Measurements from ENCODE around the gene SLC22A31.

SLC22A31 gene

GRCh38 chr16:89175280-89176146 lies 24.8 kb downstream of the SLC22A31 start:
- Histone ChIP-seq H3K9me3 (no peaks in the 10 kb centered on the region), H3K4me3 (no peak overlapping the region), H3K27ac (no peak overlapping the region), H3K27me3 (peaks cover 0 to 97% of the 10 kb centered on the region in 2 donors), H3K4me1 (peaks cover 0 to 18% (median 14%) of the 10 kb centered on the region in 4 donors), H3K36me3 (no peaks in the 10 kb centered on the region)
- TF ChIP-seq CTCF (IDR thresholded peaks at IDR 0.05): no peak
- no peak for DNase-seq
- intact Hi-C loops (cut with DNase I; ENCODE audit: low total_unique reads): no loop called here

DNA sequence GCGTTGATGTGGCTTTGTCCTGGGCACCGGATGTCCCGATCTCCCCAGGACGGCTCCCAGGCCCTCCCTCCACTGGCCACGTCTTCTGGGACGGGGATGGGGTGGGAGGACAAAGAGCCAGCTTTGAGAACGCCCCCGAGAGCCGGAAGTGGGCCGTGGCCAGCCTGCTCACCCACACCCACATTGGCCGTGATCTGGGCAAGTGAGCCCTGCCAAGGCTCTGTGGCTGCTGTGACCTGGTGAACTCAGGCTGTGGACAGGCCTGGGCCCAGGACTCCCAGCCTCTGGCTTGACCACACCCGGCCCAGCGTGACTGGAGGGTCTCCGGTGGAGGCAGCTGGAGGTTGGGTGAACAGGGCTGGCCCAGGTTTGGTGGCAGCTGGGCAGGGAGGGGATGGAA lies 25.5 kb downstream of the SLC22A31 start:
- Histone ChIP-seq H3K27me3 (peaks cover 0 to 97% of the 10 kb centered on the region in 2 donors), H3K27ac (no peak overlapping the region), H3K4me3 (no peak overlapping the region), H3K4me1 (peaks cover 0 to 24% (median 16%) of the 10 kb centered on the region in 4 donors), H3K36me3 (no peaks in the 10 kb centered on the region), H3K9me3 (no peaks in the 10 kb centered on the region)
- no peak for TF ChIP-seq CTCF (IDR thresholded peaks at IDR 0.05)
- intact Hi-C loops (cut with DNase I; ENCODE audit: low total_unique reads): no loop called here
- no peak for DNase-seq

- no peak for TF ChIP-seq CTCF (IDR thresholded peaks at IDR 0.05)
- Histone ChIP-seq H3K36me3 (no peaks in the 10 kb centered on the region), H3K27ac (no peak overlapping the region), H3K27me3 (peaks cover 0 to 97% of the 10 kb centered on the region in 2 donors), H3K9me3 (no peaks in the 10 kb centered on the region), H3K4me3 (no peak overlapping the region), H3K4me1 (peaks cover 0 to 24% (median 16%) of the 10 kb centered on the region in 4 donors)
- intact Hi-C loops (cut with DNase I; ENCODE audit: low total_unique reads): no loop called here
- DNase-seq: no peak
Observed at GRCh38 chr16:89174055-89174827, 26.1 kb downstream of the SLC22A31 start.

DNA sequence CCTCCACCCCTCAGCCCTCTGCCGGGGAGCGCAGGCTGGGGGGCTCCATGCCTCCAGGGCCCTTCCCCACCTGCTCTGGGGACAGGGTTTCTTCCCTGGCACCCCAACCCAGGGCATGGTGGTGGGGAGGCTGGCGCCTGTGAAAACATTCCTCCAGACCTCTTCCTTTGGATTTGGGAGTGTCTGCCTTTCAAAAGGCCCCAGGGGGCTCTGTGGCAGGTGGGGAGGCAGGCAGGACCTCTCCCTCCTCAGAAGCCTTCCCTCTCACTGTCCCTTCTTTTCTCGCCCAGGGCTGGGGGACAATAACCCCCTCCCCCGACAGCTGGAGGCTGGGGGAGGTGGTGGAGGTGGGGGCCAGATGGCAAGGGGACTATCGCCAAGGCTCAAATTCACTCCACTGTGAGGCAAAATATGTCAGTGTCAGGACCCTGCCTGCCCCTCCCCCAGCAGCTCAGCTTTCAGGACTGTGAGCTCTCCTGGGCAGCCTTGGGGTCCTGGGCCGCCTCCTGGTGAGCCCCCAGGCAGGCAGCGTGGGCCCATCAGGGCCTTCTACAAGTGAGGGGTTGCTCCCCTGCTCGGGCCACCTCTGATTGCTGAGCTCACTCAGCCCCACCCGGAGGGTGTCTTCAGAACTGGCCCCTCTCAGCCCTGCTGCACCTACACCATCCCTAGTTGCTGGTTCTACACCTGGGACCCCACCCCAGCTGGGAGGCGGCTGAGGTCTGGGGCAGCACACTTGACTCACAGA lies 27.0 kb downstream of the SLC22A31 start:
- H3K4me3 ChIP-seq: no peak overlapping the region
- no peak overlapping the region for H3K27ac ChIP-seq
- DNase-seq: no peak
- no peaks in the 10 kb centered on the region for H3K9me3 ChIP-seq
- H3K27me3 ChIP-seq: peaks cover 0 to 97% of the 10 kb centered on the region in 2 donors
- intact Hi-C loops (cut with DNase I; ENCODE audit: low total_unique reads): no loop called here
- no peak for TF ChIP-seq CTCF (IDR thresholded peaks at IDR 0.05)
- no peaks in the 10 kb centered on the region for H3K36me3 ChIP-seq
- peaks cover 0 to 24% (median 16%) of the 10 kb centered on the region in 4 donors for H3K4me1 ChIP-seq

DNA sequence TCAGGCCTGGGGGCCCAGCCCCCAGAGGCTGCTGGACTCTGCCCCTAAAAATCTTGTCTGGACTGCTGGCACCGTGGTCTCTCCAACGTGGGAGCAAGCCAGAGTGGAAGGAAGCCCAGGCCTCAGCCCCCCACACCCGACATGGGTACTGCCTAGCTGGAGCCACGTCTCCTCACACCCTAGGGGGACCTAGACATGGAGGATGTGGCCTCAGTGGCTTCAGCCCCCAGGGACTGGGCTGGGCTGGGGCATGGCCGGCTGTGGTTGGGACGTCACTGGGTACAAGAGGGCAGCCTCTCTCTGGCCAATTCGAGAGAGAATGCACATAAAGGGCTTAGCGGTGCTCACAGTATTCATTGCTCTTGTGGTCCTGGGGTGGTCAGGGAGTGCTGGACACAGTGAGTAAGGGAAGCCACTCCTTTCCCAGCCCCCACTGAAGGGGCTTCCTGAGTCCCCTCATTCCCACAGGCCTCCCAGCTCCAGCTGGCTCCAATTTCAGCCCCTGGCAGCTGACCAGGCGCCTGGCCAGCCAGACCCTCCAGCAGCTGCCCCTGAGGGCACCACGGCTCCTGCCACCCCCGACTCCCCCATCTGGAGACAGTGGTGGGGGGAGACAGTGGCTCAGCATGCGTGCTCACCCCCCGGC lies 27.7 kb downstream of the SLC22A31 start:
- Histone ChIP-seq H3K36me3 (no peaks in the 10 kb centered on the region), H3K27ac (no peak overlapping the region), H3K27me3 (peaks cover 3 to 97% of the 10 kb centered on the region in 2 donors), H3K4me1 (peaks cover 0 to 24% (median 16%) of the 10 kb centered on the region in 4 donors), H3K4me3 (no peak overlapping the region), H3K9me3 (no peaks in the 10 kb centered on the region)
- TF ChIP-seq CTCF (IDR thresholded peaks at IDR 0.05): no peak
- no peak for DNase-seq
- intact Hi-C loops (cut with DNase I; ENCODE audit: low total_unique reads): no loop called here
